Caco-2 (cell line): ENCODE results near the gene DDX39A. TPM values are rescaled to one million over a fixed set of nuclear protein-coding genes. Genes with fewer than 3 reads are reported as not detected.
"Not testable (repeated sequence)": the region's sequence is repeated elsewhere in the genome, so short reads cannot be mapped to it uniquely, and the experiment has no call there.

ENCODE experiments used
- BruUV-seq: library from RNA; stranded (reverse); fragments of 400-500 nt; replicated peaks from 2 replicates; lab custom pipeline; 2021; lab: Mats Ljungman, UMichigan
- CTCF ChIA-PET: fragments of 300-600 bp; sonication (Branson Sonifier 250); formaldehyde crosslinking; loops from one replicate; lab custom pipeline; 2022; ENCODE audit warnings: antibody characterized with exemption; lab: Charles Lee
- POLR2A ChIA-PET: fragments of 300-600 bp; sonication (Branson Sonifier 250); formaldehyde crosslinking; loops from one replicate; lab custom pipeline; 2022; ENCODE audit warnings: antibody characterized with exemption; lab: Charles Lee
- DNase-seq, 2 experiments: peaks; one replicate each; pipeline versions ENCODE4 v3.0.0 to v3.0.0-alpha.2; 2020 to 2022
- H3K27me3 ChIP-seq: replicated peaks from 2 replicates; pipeline ENCODE4 v1.6.0; 2011; ENCODE audit warnings: low read length; ENCODE audit not compliant: control insufficient read depth, insufficient read depth
- H3K36me3 ChIP-seq: 2 replicates; pipeline ENCODE4 v1.5.1; 2011; ENCODE audit warnings: low read length; ENCODE audit not compliant: control insufficient read depth, insufficient read depth
- H3K4me1 ChIP-seq: fragments of 250-450 bp; sonication (Bioruptor Pico); 2 replicates; pipeline ENCODE4 v1.5.1; 2020; ENCODE audit warnings: mild to moderate bottlenecking
- H3K4me3 ChIP-seq: 2 replicates; pipeline ENCODE4 v1.5.1; 2011; ENCODE audit warnings: low read depth, mild to moderate bottlenecking, control low read depth, low read length
- H3K9me3 ChIP-seq: fragments of 250-450 bp; sonication (Bioruptor Pico); 2 replicates; pipeline ENCODE4 v1.5.1; 2020; ENCODE audit warnings: mild to moderate bottlenecking, moderate library complexity
- H3K27ac Mint-ChIP-seq: one replicate; pipeline ENCODE4 v1.8.0; 2022; ENCODE audit warnings: mixed read lengths; ENCODE audit not compliant: unreplicated experiment
- H3K27me3 Mint-ChIP-seq: one replicate; pipeline ENCODE4 v1.8.0; 2022; ENCODE audit warnings: mixed read lengths; ENCODE audit not compliant: insufficient read depth, unreplicated experiment
- H3K36me3 Mint-ChIP-seq: one replicate; pipeline ENCODE4 v1.8.0; 2022; ENCODE audit warnings: mild to moderate bottlenecking, mixed read lengths; ENCODE audit not compliant: insufficient read depth, unreplicated experiment
- H3K4me1 Mint-ChIP-seq: one replicate; pipeline ENCODE4 v1.8.0; 2022; ENCODE audit warnings: low read depth, mixed read lengths; ENCODE audit not compliant: unreplicated experiment
- H3K4me3 Mint-ChIP-seq: one replicate; pipeline ENCODE4 v1.8.0; 2022; ENCODE audit warnings: mild to moderate bottlenecking, moderate library complexity, mixed read lengths; ENCODE audit not compliant: unreplicated experiment
- H3K9me3 Mint-ChIP-seq: one replicate; pipeline ENCODE4 v1.8.0; 2022; ENCODE audit warnings: mixed read lengths; ENCODE audit not compliant: unreplicated experiment
- intact Hi-C: fragments of 100-400 bp; cut with micrococcal nuclease; formaldehyde crosslinking; loops from one replicate; pipeline ENCODE4 v1.10.0; 2022; ENCODE audit not compliant: unreplicated experiment
- total RNA-seq: library from RNA; stranded (reverse); gene quantifications from 2 replicates; pipeline ENCODE4 v1.2.3, GENCODE V29; 2022
- TF ChIP-seq, protein P1 (sequence below), 2 experiments: fragments of 200-600 bp in 1 of 2; IDR thresholded peaks; 1 replicate in 1 of 2; 2 replicates in 1 of 2; pipeline versions ENCODE4 v1.5.1 to v1.8.0; 2011 to 2022; ENCODE audit warnings: antibody characterized with exemption in 1 of 2, control low read depth in 1 of 2, inconsistent platforms in 1 of 2, low read depth in 1 of 2, low read length in 1 of 2, mild to moderate bottlenecking in 1 of 2, moderate library complexity in 1 of 2; ENCODE audit not compliant: insufficient read depth in 1 of 2, severe bottlenecking in 1 of 2, unreplicated experiment in 1 of 2

DDX39A gene
- total RNA-seq, 1 experiment from 2014 or later = 118 TPM

DNA sequence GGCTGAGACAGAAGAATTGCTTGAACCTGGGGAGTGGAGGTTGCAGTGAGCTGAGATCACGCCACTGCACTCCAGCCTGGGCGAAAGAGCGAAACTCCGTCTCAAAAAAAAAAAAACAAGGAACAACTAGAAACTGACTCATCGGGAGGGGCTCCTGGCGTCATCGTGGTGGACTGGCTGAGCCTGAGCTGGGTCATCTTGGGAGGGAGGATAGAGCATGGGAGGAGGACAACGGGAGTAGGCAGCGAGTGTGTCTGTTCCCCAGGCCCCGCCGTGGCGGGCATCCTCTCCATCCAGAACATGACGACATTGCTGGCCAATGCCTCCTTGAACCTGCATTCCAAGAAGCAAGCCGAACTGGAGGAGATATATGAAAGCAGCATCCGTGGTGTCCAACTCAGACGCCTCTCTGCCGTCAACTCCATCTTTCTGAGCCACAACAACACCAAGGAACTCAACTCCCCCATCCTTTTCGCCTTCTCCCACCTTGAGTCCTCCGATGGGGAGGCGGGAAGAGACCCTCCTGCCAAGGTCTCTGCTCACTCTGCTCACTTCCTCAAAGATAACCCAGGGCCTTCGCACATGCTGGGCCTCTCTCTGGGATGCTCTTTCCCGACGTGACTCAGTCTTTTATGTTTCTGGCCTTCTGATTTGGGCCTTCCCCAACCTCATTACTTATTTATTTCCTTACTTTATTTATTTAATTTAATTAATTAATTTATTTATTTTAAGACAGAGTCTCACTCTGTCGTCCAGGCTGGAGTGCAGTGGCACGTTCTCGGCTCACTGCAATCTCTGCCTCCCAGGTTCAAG lies 16.6 kb downstream of the DDX39A start:
- Histone ChIP-seq H3K4me1 (no peaks in the 10 kb centered on the region), H3K9me3 (no peaks in the 10 kb centered on the region), H3K36me3 (peaks cover 2% of the 10 kb centered on the region), H3K4me3 (no peak overlapping the region), H3K27me3 (no peaks in the 10 kb centered on the region)
- no peak overlapping the region for H3K27ac Mint-ChIP-seq
- H3K4me3 Mint-ChIP-seq = no peak overlapping the region
- no TSS peak for BruUV-seq
- no peak for DNase-seq
- no peaks in the 10 kb centered on the region for H3K9me3 Mint-ChIP-seq
- no peaks in the 10 kb centered on the region for H3K27me3 Mint-ChIP-seq
- intact Hi-C loops = no loop called here
- H3K36me3 Mint-ChIP-seq = peaks cover 53% of the 10 kb centered on the region
- POLR2A ChIA-PET = no interaction called here
- TF ChIP-seq, protein P1, sequence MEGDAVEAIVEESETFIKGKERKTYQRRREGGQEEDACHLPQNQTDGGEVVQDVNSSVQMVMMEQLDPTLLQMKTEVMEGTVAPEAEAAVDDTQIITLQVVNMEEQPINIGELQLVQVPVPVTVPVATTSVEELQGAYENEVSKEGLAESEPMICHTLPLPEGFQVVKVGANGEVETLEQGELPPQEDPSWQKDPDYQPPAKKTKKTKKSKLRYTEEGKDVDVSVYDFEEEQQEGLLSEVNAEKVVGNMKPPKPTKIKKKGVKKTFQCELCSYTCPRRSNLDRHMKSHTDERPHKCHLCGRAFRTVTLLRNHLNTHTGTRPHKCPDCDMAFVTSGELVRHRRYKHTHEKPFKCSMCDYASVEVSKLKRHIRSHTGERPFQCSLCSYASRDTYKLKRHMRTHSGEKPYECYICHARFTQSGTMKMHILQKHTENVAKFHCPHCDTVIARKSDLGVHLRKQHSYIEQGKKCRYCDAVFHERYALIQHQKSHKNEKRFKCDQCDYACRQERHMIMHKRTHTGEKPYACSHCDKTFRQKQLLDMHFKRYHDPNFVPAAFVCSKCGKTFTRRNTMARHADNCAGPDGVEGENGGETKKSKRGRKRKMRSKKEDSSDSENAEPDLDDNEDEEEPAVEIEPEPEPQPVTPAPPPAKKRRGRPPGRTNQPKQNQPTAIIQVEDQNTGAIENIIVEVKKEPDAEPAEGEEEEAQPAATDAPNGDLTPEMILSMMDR (IDR thresholded peaks at IDR 0.05; ENCODE audit: insufficient read depth in 1 of 2, low read depth in 1 of 2, low read length in 1 of 2, severe bottlenecking in 1 of 2, unreplicated experiment in 1 of 2) = no peak
- CTCF ChIA-PET = no interaction called here
- H3K4me1 Mint-ChIP-seq = no peaks in the 10 kb centered on the region

DNA sequence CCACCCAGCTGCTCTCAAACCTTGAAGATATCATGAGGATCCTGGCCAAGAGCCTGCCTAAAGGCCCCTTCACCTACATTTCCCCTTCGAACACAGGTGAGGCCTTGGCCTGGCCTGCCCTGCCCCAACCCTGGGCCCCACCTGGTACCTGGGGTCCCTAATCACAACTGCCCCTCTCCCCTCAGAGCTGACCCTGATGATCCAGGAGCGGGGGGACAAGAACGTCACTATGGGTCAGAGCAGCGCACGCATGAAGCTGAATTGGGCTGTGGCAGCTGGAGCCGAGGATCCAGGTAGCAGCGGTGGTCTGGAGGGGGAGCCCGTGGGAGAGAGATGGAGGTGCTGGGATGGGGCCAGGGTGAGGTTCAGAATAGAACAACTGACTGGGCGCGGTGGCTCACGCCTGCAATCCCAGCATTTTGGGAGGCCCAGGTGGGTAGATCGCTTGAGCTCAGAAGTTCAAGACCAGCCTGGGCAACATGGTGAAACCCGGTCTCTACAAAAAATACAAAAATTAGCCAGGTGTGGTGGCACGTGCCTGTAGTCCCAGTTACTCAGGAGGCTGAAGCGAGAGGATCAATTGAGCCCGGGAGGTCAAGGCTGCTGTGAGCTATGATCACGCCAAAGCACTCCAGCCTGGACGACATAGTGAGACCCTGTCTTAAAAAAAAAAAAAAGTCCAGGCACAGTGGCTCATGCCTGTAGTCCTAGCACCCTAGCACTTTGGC lies 17.5 kb downstream of the DDX39A start:
- Histone ChIP-seq H3K9me3 (no peaks in the 10 kb centered on the region), H3K36me3 (peaks cover 2% of the 10 kb centered on the region), H3K4me3 (no peak overlapping the region), H3K27me3 (no peaks in the 10 kb centered on the region), H3K4me1 (no peaks in the 10 kb centered on the region)
- no peaks in the 10 kb centered on the region for H3K9me3 Mint-ChIP-seq
- intact Hi-C loops = no loop called here
- no TSS peak for BruUV-seq
- no peak for DNase-seq
- TF ChIP-seq, protein P1 (IDR thresholded peaks at IDR 0.05; ENCODE audit: insufficient read depth in 1 of 2, low read depth in 1 of 2, low read length in 1 of 2, severe bottlenecking in 1 of 2, unreplicated experiment in 1 of 2) = no peak
- CTCF ChIA-PET = interaction anchor here (0.6 kb wide), 1 partner anchor 53 kb away, joined by 9 read pairs; no protein-coding TSS in a partner anchor
- H3K4me1 Mint-ChIP-seq = no peaks in the 10 kb centered on the region
- peaks cover 44% of the 10 kb centered on the region for H3K36me3 Mint-ChIP-seq
- POLR2A ChIA-PET = no interaction called here
- no peak overlapping the region for H3K27ac Mint-ChIP-seq
- no peaks in the 10 kb centered on the region for H3K27me3 Mint-ChIP-seq
- no peak overlapping the region for H3K4me3 Mint-ChIP-seq

DNA sequence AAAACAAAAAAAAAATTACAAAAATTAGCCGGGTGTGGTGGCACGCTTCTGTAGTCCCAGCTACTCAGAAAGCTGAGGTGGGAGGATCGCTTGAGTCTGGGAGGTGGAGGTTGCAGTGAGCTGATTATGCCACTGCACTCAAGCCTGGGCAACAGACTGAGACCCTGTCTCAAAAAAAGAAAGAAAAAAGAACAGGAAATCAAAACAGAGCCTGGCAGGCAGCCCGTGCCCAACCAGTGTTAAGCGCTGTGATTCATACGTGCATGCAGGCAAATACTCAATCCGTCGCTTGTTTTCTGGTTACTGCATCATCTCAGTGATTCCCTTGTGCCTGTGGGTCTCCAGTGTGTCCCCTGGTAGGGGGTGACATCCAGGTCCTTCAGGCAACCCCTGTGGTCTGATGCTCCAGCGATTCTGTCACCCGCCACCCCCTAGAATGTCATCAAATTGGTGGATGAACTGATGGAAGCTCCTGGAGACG lies 18.1 kb downstream of the DDX39A start:
- H3K27ac Mint-ChIP-seq = no peak overlapping the region
- no TSS peak for BruUV-seq
- H3K4me1 Mint-ChIP-seq = no peaks in the 10 kb centered on the region
- intact Hi-C loops = no loop called here
- H3K4me3 Mint-ChIP-seq = no peak overlapping the region
- peaks cover 38% of the 10 kb centered on the region for H3K36me3 Mint-ChIP-seq
- TF ChIP-seq, protein P1 (IDR thresholded peaks at IDR 0.05; ENCODE audit: insufficient read depth in 1 of 2, low read depth in 1 of 2, low read length in 1 of 2, severe bottlenecking in 1 of 2, unreplicated experiment in 1 of 2) = no peak
- DNase-seq = no peak
- ChIA-PET CTCF (interaction anchor here (0.6 kb wide), 1 partner anchor 53 kb away, joined by 9 read pairs; no protein-coding TSS in a partner anchor), POLR2A (no interaction called here)
- Histone ChIP-seq H3K36me3 (peaks cover 2% of the 10 kb centered on the region), H3K4me3 (no peak overlapping the region), H3K9me3 (no peaks in the 10 kb centered on the region), H3K27me3 (no peaks in the 10 kb centered on the region), H3K4me1 (no peaks in the 10 kb centered on the region)
- no peaks in the 10 kb centered on the region for H3K9me3 Mint-ChIP-seq
- no peaks in the 10 kb centered on the region for H3K27me3 Mint-ChIP-seq

DNA sequence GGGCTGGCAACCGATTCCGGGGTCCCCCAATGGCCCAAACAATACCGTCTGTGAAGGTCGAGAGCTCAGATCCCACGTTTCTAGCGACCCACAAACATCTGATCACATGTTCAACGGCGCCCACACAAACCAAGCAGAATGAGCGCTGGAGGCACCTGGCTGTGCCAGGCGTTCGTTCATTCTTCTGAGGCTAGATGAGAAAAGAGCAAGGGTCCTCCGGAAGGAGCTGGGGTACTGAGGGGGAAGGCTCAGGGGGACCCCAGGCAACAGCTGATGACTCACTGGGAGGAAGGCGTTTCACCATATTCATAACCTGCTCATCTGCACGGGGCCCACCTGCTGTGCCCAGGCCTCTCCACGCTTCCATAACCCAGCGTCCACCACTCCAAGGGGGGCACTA lies 22.0 kb downstream of the DDX39A start:
- H3K27ac Mint-ChIP-seq, H3K27me3 ChIP-seq, BruUV-seq, H3K9me3 Mint-ChIP-seq, H3K27me3 Mint-ChIP-seq, intact Hi-C loops, H3K36me3 ChIP-seq, H3K4me1 ChIP-seq, POLR2A ChIA-PET, DNase-seq, H3K4me3 Mint-ChIP-seq, H3K4me3 ChIP-seq, H3K9me3 ChIP-seq, CTCF ChIA-PET, H3K4me1 Mint-ChIP-seq: not testable (repeated sequence)
- H3K36me3 Mint-ChIP-seq = peaks cover 13% of the 10 kb centered on the region
